GM19240 (cell line): ENCODE data around the gene SCUBE2.
"Not testable (repeated sequence)": the region's sequence is repeated elsewhere in the genome, so short reads cannot be mapped to it uniquely, and the experiment has no call there.

Experiments used
- DNase-seq: peaks from one replicate; pipeline ENCODE4 v3.0.0; 2011; ENCODE audit warnings: low spot score; ENCODE audit not compliant: insufficient read length

SCUBE2 gene

GRCh38 chr11:9009538-9009937, 81.9 kb downstream of the SCUBE2 start:
- DNase-seq = not testable (repeated sequence)

- DNase-seq = no peak
Measured at GRCh38 chr11:9008661-9009060, 82.7 kb downstream of the SCUBE2 start.

GRCh38 chr11:9008011-9008550, 83.3 kb downstream of the SCUBE2 start:
- no peak for DNase-seq

DNA sequence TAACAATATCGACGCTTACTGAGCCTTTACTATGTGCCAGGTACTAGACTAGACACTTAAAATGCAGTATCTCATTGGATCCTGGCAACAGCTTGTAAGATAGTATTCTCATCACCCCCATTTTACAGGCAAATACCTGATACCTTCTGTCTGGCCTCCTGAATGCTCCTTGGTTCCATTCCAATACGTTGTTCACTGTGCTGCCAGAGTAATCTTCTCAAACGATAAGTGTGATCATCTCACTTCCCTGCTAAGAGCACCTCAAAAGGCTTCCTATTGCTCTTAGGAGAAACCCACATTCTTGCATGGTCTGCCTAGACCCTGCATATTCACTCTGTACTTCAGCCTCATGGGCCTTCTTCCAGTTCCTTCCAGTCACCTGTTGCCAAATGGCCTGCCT, 86.3 kb downstream of the SCUBE2 start:
- DNase-seq = no peak

- DNase-seq = no peak
Measured at GRCh38 chr11:9004183-9004926, 87.0 kb downstream of the SCUBE2 start.

DNA sequence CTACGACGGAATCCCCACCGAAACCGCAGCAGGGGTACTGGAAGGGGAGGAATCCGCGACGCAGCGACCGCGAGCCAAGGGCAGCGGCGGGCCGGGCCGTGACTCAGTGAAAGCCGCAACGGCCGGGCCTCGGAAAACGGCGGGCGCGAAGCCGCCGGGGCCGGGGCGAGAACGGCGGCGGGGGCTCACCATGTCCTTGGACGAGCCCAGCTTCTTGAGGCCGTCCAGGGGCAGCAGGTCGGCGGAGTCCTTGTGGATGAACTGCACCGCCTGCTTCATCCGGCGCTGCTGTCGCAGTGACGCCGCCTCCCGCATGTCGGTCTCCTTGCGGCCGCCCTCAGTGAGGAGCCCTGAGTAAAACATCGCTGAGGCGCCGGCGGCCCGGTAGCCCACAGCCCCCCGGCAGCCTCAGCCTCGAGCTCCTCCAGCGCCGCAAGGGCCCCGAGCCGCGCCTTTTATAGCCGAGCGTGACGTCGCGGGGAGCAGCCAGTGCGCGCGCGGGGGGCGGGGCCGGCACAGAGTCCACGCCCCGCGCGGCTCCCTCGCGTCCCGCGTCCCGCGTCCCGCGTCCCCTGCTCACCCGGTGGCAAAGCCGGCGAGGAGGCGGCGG, 87.7 kb downstream of the SCUBE2 start, which contains the start of gene NRIP3:
Gene NRIP3 (minus strand): TSS at position 429 of the 610 bp plus-strand sequence. CDS start 66 bp downstream, at position 363.
- no peak for DNase-seq

DNA sequence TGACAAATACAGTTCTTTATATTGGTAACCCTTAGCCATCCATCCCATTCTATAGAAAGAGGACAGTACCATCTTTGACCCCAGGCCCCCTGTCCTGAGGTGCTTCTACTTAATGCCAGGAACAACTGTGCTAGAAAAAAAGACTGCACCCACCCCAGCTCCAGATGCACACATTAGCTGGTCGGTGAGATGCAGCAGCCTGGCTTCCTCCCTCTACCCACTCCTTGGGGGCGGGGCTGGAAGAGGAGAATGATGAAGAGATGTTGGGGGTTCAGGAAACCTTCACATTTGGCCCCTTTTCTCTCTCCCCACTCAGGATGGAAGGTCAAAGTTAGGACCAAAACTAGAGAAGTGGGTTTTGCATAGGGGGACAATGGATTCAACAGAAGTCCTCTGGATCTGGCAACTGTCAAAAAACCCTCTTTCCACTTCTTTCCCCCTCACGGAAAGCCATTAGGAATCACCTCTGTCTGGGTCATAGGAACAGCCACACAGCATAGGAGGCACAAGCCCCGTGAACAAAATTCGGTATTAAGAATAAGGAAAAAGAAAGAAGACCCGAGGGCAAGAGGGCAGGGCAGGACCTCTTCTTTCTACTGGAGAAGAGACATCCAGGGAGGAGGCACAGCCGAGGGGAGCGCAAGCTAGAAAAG, 88.4 kb downstream of the SCUBE2 start:
- DNase-seq = no peak

GRCh38 chr11:9001736-9002135, 89.7 kb downstream of the SCUBE2 start:
- no peak for DNase-seq

- no peak for DNase-seq
Measured at GRCh38 chr11:8998017-8998416, 93.4 kb downstream of the SCUBE2 start.

DNA sequence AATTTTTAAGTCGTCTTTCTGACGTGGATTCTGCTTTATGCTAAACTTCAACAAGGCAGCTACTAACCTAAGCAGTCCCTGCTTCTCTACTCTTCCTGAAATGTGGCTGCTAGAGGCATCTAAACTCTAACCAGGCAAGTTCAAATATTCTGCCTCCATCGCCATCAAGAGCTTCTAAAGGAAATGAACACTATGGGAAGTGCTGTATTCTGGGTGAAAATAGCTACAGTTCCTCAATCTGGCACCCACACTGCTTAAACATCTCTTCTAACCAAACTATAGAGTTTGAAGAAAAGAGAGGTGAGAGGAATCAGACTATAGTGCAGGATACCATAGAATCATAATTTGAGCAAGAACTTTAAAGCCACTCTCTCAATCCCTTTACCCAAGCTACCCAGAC, 93.9 kb downstream of the SCUBE2 start:
- no peak for DNase-seq

- no peak for DNase-seq
Measured at GRCh38 chr11:8989453-8989852, 101.9 kb downstream of the SCUBE2 start.

- DNase-seq = no peak
Measured at GRCh38 chr11:8988329-8989234, 102.8 kb downstream of the SCUBE2 start.

- DNase-seq = no peak
Measured at GRCh38 chr11:8987446-8987845, 104.0 kb downstream of the SCUBE2 start.

GRCh38 chr11:8986772-8987171, 104.6 kb downstream of the SCUBE2 start:
- DNase-seq = not testable (repeated sequence)

GRCh38 chr11:8985462-8985861, 105.9 kb downstream of the SCUBE2 start:
- no peak for DNase-seq

- no peak for DNase-seq
Measured at GRCh38 chr11:8983552-8983951, 107.8 kb downstream of the SCUBE2 start.

- DNase-seq = no peak
Measured at GRCh38 chr11:8980485-8980884, 110.9 kb downstream of the SCUBE2 start.

DNA sequence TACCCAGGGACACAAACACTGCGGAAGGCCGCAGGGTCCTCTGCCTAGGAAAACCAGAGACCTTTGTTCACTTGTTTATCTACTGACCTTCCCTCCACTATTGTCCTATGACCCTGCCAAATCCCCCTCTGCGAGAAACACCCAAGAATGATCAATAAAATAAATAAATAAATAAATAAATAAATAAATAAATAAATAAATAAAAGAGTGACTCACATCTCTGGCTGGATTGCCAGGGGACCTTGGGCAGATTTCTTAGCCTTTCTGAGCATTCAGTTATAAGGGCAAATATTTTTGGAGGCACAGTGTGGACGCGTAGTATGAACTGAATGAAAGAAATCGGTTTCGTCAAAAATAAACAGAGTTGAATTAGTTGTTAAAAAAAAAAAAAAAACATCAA, 112.0 kb downstream of the SCUBE2 start:
- not testable (repeated sequence) for DNase-seq

GRCh38 chr11:8973121-8973520, 118.3 kb downstream of the SCUBE2 start:
- DNase-seq = no peak

DNA sequence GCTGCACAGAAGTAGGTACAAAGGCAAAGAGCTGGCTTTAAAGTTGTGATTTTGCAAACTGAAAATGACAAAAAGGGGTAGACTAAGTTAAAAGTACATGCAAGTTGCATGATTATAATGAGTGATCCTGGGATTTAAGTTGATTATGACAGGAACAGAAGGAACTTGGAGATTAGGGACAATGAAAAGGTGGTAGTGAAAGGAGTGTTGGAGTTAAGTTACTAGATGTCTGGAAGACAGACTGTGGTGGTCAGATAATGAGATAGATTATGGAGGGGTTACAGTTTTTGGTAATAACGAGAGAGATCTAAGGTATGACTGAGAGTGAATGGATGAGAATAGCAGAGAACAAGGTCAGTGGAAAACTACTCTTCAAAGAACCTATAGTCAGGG, 119.5 kb downstream of the SCUBE2 start:
- no peak for DNase-seq
